Smooth muscle cell (in vitro differentiated cells): ENCODE results near the gene NXPE3. TPM values are rescaled to one million over a fixed set of nuclear protein-coding genes. Genes with fewer than 3 reads are reported as not detected.

ENCODE experiments used
- DNase-seq: peaks from one replicate; lab custom pipeline; 2025; ENCODE audit not compliant: unreplicated experiment; lab: John Stamatoyannopoulos, UW
- H2AFZ ChIP-seq: fragments of 200-600 bp; sonication (generic); 2 replicates; pipeline ENCODE4 v1.6.0; 2016; ENCODE audit warnings: antibody characterized with exemption, low read depth, mild to moderate bottlenecking
- H3F3A ChIP-seq: fragments of 200-600 bp; sonication (generic); 2 replicates; pipeline ENCODE4 v1.6.0; 2017; ENCODE audit warnings: antibody characterized with exemption, low read depth
- H3K27ac ChIP-seq: fragments of 200-600 bp; sonication (generic); 2 replicates; pipeline ENCODE4 v1.5.1; 2016; ENCODE audit warnings: low read depth, mild to moderate bottlenecking
- H3K27me3 ChIP-seq: fragments of 200-600 bp; sonication (generic); 2 replicates; pipeline ENCODE4 v1.6.1; 2016; ENCODE audit warnings: low read depth, mild to moderate bottlenecking
- H3K36me3 ChIP-seq: fragments of 200-600 bp; sonication (generic); 2 replicates; pipeline ENCODE4 v1.5.1; 2016; ENCODE audit warnings: low read depth
- H3K4me1 ChIP-seq: fragments of 200-600 bp; sonication (generic); 2 replicates; pipeline ENCODE4 v1.5.1; 2016; ENCODE audit warnings: low read depth
- H3K4me2 ChIP-seq: fragments of 200-600 bp; sonication (generic); 2 replicates; pipeline ENCODE4 v1.6.0; 2016; ENCODE audit warnings: mild to moderate bottlenecking
- H3K4me3 ChIP-seq: fragments of 200-600 bp; sonication (generic); 2 replicates; pipeline ENCODE4 v1.5.1; 2016; ENCODE audit warnings: mild to moderate bottlenecking
- H3K79me2 ChIP-seq: fragments of 200-600 bp; sonication (generic); 2 replicates; pipeline ENCODE4 v1.6.0; 2016; ENCODE audit warnings: low read depth, mild to moderate bottlenecking
- H3K9ac ChIP-seq: fragments of 200-600 bp; sonication (generic); 2 replicates; pipeline ENCODE4 v1.6.0; 2016; ENCODE audit warnings: low read depth
- H3K9me3 ChIP-seq: fragments of 200-600 bp; sonication (generic); replicated peaks from 2 replicates; pipeline ENCODE4 v1.5.1; 2016; ENCODE audit warnings: low read depth
- H4K20me1 ChIP-seq: fragments of 200-600 bp; sonication (generic); 2 replicates; pipeline ENCODE4 v1.6.0; 2016; ENCODE audit warnings: low read depth
- WGBS: methylation state at CpG from one replicate; pipeline ENCODE4 v1.1.7; 2016; ENCODE audit warnings: low lambda C conversion rate; 5-methylcytosine and 5-hydroxymethylcytosine counted together
- polyA plus RNA-seq: library from polyadenylated mRNA; unstranded; fragments of >200 nt; fragmentation: Nextera tagmentation; extraction: Ambion mirVana; gene quantifications from 2 replicates; pipeline ENCODE4 v1.2.1, GENCODE V29; 2016
- total RNA-seq: library from RNA; depleted of rRNA; stranded (reverse); fragments of >200 nt; gene quantifications from 2 replicates; pipeline ENCODE4 v1.2.3, GENCODE V29; 2014
- TF ChIP-seq, protein P1 (sequence below): fragments of 200-600 bp; sonication (generic); IDR thresholded peaks from 2 replicates; pipeline ENCODE4 v1.5.1; 2017; ENCODE audit warnings: borderline replicate concordance, mild to moderate bottlenecking, antibody characterized with exemption; ENCODE audit not compliant: insufficient read depth, poor library complexity, severe bottlenecking

NXPE3 gene
- total and polyA plus RNA-seq, 2 experiments from 2014 or later, result 7.0 to 8.6 TPM

- H3K79me2 ChIP-seq, result no peaks in the 10 kb centered on the region
- TF ChIP-seq, protein P1, sequence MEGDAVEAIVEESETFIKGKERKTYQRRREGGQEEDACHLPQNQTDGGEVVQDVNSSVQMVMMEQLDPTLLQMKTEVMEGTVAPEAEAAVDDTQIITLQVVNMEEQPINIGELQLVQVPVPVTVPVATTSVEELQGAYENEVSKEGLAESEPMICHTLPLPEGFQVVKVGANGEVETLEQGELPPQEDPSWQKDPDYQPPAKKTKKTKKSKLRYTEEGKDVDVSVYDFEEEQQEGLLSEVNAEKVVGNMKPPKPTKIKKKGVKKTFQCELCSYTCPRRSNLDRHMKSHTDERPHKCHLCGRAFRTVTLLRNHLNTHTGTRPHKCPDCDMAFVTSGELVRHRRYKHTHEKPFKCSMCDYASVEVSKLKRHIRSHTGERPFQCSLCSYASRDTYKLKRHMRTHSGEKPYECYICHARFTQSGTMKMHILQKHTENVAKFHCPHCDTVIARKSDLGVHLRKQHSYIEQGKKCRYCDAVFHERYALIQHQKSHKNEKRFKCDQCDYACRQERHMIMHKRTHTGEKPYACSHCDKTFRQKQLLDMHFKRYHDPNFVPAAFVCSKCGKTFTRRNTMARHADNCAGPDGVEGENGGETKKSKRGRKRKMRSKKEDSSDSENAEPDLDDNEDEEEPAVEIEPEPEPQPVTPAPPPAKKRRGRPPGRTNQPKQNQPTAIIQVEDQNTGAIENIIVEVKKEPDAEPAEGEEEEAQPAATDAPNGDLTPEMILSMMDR, result no peak
- no peaks in the 10 kb centered on the region for H3K4me1 ChIP-seq
- no peaks in the 10 kb centered on the region for H3K9me3 ChIP-seq
- no peak for DNase-seq
- no peak overlapping the region for H3K27ac ChIP-seq
- no peaks in the 10 kb centered on the region for H3K36me3 ChIP-seq
- no peak overlapping the region for H3K4me3 ChIP-seq
- H3K27me3 ChIP-seq, result no peaks in the 10 kb centered on the region
- no peaks in the 10 kb centered on the region for H3F3A ChIP-seq
- H3K9ac ChIP-seq, result no peak overlapping the region
- no peak overlapping the region for H2AFZ ChIP-seq
- H3K4me2 ChIP-seq, result no peak overlapping the region
- H4K20me1 ChIP-seq, result no peaks in the 10 kb centered on the region
- 93% methylated on average over 2 of the region's 2 CpGs for WGBS
Observed at GRCh38 chr3:101867996-101868395, 89.0 kb downstream of the NXPE3 start.

DNA sequence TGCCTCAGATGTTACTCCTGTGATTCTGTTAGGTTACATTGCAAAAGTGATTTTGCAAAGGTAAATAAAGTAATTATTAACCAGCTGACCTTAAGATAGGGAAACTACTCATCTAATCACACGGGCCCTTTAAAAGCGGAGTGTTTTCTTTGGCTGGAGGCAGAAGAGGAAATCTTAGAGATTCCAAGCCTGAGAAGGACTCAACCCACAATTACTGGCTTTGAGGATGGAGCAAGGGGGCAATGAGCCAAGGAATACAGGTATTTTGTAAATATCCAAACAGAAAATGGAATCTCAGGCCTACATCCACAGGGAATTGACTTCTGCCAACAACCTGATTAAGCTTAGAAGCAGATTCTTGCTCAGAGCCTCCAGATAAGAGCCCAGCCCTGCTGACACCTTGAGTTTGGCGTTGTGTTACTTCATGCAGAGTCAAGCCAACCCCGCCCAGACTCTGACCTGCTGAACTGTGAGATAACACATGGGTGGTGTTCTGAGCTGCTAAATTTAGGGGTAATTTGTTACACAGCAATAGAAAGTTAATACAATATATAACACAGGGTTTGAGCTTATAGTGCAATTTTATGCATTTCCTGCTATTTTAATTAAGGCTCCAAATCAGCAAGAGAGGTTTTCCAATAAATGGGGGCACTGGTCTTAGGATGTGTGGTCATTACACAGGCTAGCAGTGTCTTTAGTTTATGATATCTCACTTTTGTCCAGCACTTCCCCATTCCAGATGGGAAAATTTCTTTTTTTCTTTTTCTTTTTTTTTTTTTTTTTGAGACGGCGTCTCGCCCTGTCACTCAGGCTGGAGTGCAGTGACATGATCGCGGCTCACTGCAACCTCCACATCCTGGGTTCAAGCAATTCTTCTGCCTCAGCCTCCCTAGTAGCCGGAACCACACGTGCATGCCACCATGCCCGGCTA, 89.8 kb downstream of the NXPE3 start:
- DNase-seq, result no peak
- Histone ChIP-seq H2AFZ (no peak overlapping the region), H4K20me1 (no peaks in the 10 kb centered on the region), H3K9ac (no peak overlapping the region), H3K27me3 (no peaks in the 10 kb centered on the region), H3K4me1 (no peaks in the 10 kb centered on the region), H3K79me2 (no peaks in the 10 kb centered on the region), H3K36me3 (no peaks in the 10 kb centered on the region), H3K4me3 (no peak overlapping the region), H3F3A (peaks cover 4% of the 10 kb centered on the region), H3K4me2 (no peak overlapping the region), H3K9me3 (no peaks in the 10 kb centered on the region), H3K27ac (no peak overlapping the region)
- TF ChIP-seq, protein P1, result no peak
- 86% methylated on average over 9 of the region's 12 CpGs for WGBS

DNA sequence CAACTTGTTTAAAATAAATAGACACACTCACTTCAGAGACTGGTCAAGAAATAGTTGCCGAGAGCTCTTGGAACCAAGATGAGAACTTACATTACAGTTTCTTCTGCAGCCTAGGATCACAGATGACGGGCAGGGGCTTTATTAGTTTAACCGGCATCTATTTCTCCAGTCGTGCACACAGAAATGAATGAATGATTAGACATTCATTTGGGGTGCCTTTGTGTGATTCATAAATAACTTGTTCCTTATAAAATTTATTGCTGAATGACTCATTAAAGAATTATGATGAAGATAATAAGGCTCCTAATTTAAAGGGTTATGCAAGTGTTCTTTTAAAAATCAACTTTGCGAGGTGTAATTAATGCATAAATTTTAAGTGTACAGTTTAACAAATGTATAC, 91.1 kb downstream of the NXPE3 start:
- Histone ChIP-seq H3K9me3 (no peaks in the 10 kb centered on the region), H3F3A (peaks cover 4% of the 10 kb centered on the region), H2AFZ (no peak overlapping the region), H3K36me3 (no peaks in the 10 kb centered on the region), H4K20me1 (no peaks in the 10 kb centered on the region), H3K4me3 (no peak overlapping the region), H3K27ac (no peak overlapping the region), H3K4me2 (no peak overlapping the region), H3K79me2 (no peaks in the 10 kb centered on the region), H3K4me1 (no peaks in the 10 kb centered on the region), H3K9ac (no peak overlapping the region), H3K27me3 (no peaks in the 10 kb centered on the region)
- TF ChIP-seq, protein P1, result no peak
- no peak for DNase-seq
- 94% methylated on average over 5 of the region's 5 CpGs for WGBS
